HepG2 (cell line): ENCODE data around the gene DIPK1C. TPM values are rescaled to one million over a fixed set of nuclear protein-coding genes. Genes with fewer than 3 reads are reported as not detected.

Experiments used
- ATAC-seq: fragments of 200-7000 bp; cut with Tn5 transposase; 3 replicates; pipeline ENCODE4 v1.9.1; 2020; ENCODE audit warnings: mild to moderate bottlenecking, moderate library complexity
- BruUV-seq: library from RNA; stranded (reverse); fragments of 400-500 nt; replicated peaks from 2 replicates; lab custom pipeline; 2021; lab: Mats Ljungman, UMichigan
- CTCF ChIA-PET: fragments of 300-600 bp; formaldehyde crosslinking; extraction: SDS; loops from one replicate; lab custom pipeline; 2021; ENCODE audit warnings: low total read pairs, inconsistent platforms, low intra/inter-chr PET ratio; lab: Yijun Ruan, JAX
- POLR2A ChIA-PET: fragments of 350-600 bp; sonication (Branson Sonifier 250); formaldehyde crosslinking; loops from one replicate; lab custom pipeline; 2020; ENCODE audit warnings: antibody characterized with exemption, inconsistent platforms; lab: Yijun Ruan, JAX
- DNase-seq: peaks from one replicate; pipeline ENCODE4 v3.0.0-alpha.2; 2015; ENCODE audit warnings: low spot score
- FAIRE-seq: peaks from 3 replicates; lab custom pipeline; 2011; peaks lifted over from hg19 to GRCh38; lab: Jason Lieb, UNC
- H2AFZ ChIP-seq: one replicate; pipeline ENCODE4 v1.6.1; 2011; ENCODE audit warnings: low read length, inconsistent platforms
- H3K27ac ChIP-seq: fragments of 300-600 bp; 3 replicates; pipeline ENCODE4 v1.8.0; 2011; ENCODE audit warnings: mixed run types, mild to moderate bottlenecking, mixed read lengths, low read length, inconsistent platforms; ENCODE audit not compliant: insufficient read depth; ENCODE audit errors: extremely low read length
- H3K27me3 ChIP-seq, 2 experiments: fragments of 200-600 bp in 1 of 2; 2 replicates in 1 of 2; 3 replicates in 1 of 2; pipeline versions ENCODE4 v1.6.0 to v1.8.0; 2011; ENCODE audit warnings: low read length in 2 of 2, mild to moderate bottlenecking in 2 of 2, moderate library complexity in 2 of 2, inconsistent platforms in 1 of 2; ENCODE audit not compliant: insufficient read depth in 2 of 2, control insufficient read depth in 1 of 2
- H3K36me3 ChIP-seq, 2 experiments: fragments of 200-600 bp in 1 of 2; replicated peaks in 1 of 2; 2 replicates in 1 of 2; 3 replicates in 1 of 2; pipeline versions ENCODE4 v1.5.1 to v1.8.0; 2011; ENCODE audit warnings: low read length in 2 of 2, inconsistent platforms in 1 of 2; ENCODE audit not compliant: insufficient read depth in 2 of 2, control insufficient read depth in 1 of 2
- H3K4me1 ChIP-seq: 2 replicates; pipeline ENCODE4 v1.5.1; 2012; ENCODE audit warnings: low read length, inconsistent platforms; ENCODE audit not compliant: insufficient read depth
- H3K4me2 ChIP-seq: 2 replicates; pipeline ENCODE4 v1.6.0; 2011; ENCODE audit warnings: low read depth, low read length, inconsistent platforms
- H3K4me3 ChIP-seq, 3 experiments: fragments of 200-600 bp in 1 of 3; sonication (generic), shearing (Covaris generic) in 1 of 3; replicated peaks in 1 of 3; 2 replicates each; pipeline ENCODE4 v1.5.1; 2011 to 2016; ENCODE audit warnings: low read length in 3 of 3, inconsistent platforms in 2 of 3, low read depth in 2 of 3, mild to moderate bottlenecking in 2 of 3, control low read depth in 1 of 3, mixed read lengths in 1 of 3; ENCODE audit not compliant: insufficient read depth in 1 of 3
- H3K79me2 ChIP-seq: one replicate; pipeline ENCODE4 v1.6.1; 2011; ENCODE audit warnings: low read length, inconsistent platforms; ENCODE audit not compliant: insufficient read depth
- H3K9ac ChIP-seq: 2 replicates; pipeline ENCODE4 v1.6.0; 2011; ENCODE audit warnings: mild to moderate bottlenecking, low read depth, low read length, inconsistent platforms; ENCODE audit not compliant: insufficient read depth
- H3K9me3 ChIP-seq: 2 replicates; pipeline ENCODE4 v1.5.1; 2012; ENCODE audit warnings: mild to moderate bottlenecking, low read length
- H4K20me1 ChIP-seq: 2 replicates; pipeline ENCODE4 v1.6.0; 2011; ENCODE audit warnings: inconsistent platforms, mild to moderate bottlenecking, low read length, moderate library complexity; ENCODE audit not compliant: insufficient read depth
- EEA1 ChIP-seq: sonication (generic); formaldehyde crosslinking; IDR thresholded peaks from 2 replicates; pipeline ENCODE4 v1.5.1; 2020; ENCODE audit warnings: mild to moderate bottlenecking, missing genetic modification reagents, borderline replicate concordance
- FOXO1 ChIP-seq: sonication (generic); formaldehyde crosslinking; IDR thresholded peaks from 2 replicates; pipeline ENCODE4 v1.4.0; 2020; ENCODE audit warnings: missing genetic modification reagents
- HMG20B ChIP-seq: conservative IDR thresholded peaks from 2 replicates; pipeline ENCODE4 v1.6.1; 2016; ENCODE audit warnings: missing genetic modification reagents, missing compliant biosample characterization
- HNRNPK ChIP-seq: fragments of 200-400 bp; formaldehyde crosslinking; IDR thresholded peaks from 2 replicates; pipeline ENCODE4 v1.6.1; 2018; ENCODE audit warnings: low read length, low read depth, moderate library complexity, mild to moderate bottlenecking; ENCODE audit not compliant: poor library complexity, severe bottlenecking
- JUN ChIP-seq: sonication (generic); formaldehyde crosslinking; IDR thresholded peaks from 2 replicates; pipeline ENCODE4 v1.4.0; 2020; ENCODE audit warnings: mild to moderate bottlenecking, missing genetic modification reagents
- KLF15 ChIP-seq: sonication (generic); formaldehyde crosslinking; IDR thresholded peaks from 2 replicates; pipeline ENCODE4 v1.8.1; 2023; ENCODE audit warnings: borderline replicate concordance, mild to moderate bottlenecking, inconsistent platforms, missing genetic modification reagents, mixed read lengths
- PHF21A ChIP-seq: sonication (generic); formaldehyde crosslinking; IDR thresholded peaks from 2 replicates; pipeline ENCODE4 v1.5.0; 2020; ENCODE audit warnings: mild to moderate bottlenecking, missing genetic modification reagents
- PTBP1 ChIP-seq: fragments of 200-400 bp; formaldehyde crosslinking; IDR thresholded peaks from 2 replicates; pipeline ENCODE4 v1.6.1; 2018; ENCODE audit warnings: low read length, low read depth; ENCODE audit not compliant: poor library complexity, severe bottlenecking
- SMARCE1 ChIP-seq: fragments of 450-650 bp; IDR thresholded peaks from 2 replicates; pipeline ENCODE4 v1.6.1; 2017; ENCODE audit warnings: borderline replicate concordance
- ZNF512 ChIP-seq: sonication (generic); formaldehyde crosslinking; IDR thresholded peaks from 2 replicates; pipeline ENCODE4 v1.4.0; 2020; ENCODE audit warnings: mild to moderate bottlenecking, missing genetic modification reagents
- ZNF546 ChIP-seq: sonication (generic); formaldehyde crosslinking; conservative IDR thresholded peaks from 2 replicates; pipeline ENCODE4 v1.8.1; 2023; ENCODE audit warnings: mild to moderate bottlenecking, missing genetic modification reagents
- ZNF660 ChIP-seq: sonication (generic); formaldehyde crosslinking; IDR thresholded peaks from 2 replicates; pipeline ENCODE4 v1.5.1; 2020; ENCODE audit warnings: mild to moderate bottlenecking, low read depth, missing genetic modification reagents, borderline replicate concordance
- ZNF790 ChIP-seq: sonication (generic); formaldehyde crosslinking; IDR thresholded peaks from 2 replicates; pipeline ENCODE4 v1.8.0; 2022; ENCODE audit warnings: missing genetic modification reagents, mild to moderate bottlenecking, borderline replicate concordance
- WGBS: methylation state at CpG from one replicate; pipeline ENCODE4 v1.1.6; 2017; ENCODE audit warnings: low lambda C conversion rate; 5-methylcytosine and 5-hydroxymethylcytosine counted together
- in situ Hi-C: cut with HindIII; loops from 2 replicates; pipeline ENCODE4 v1.10.0; 2017; ENCODE audit warnings: low pct_unique_long_range_greater_than_20kb; ENCODE audit not compliant: extremely low pct_ligation_motif_present
- intact Hi-C: fragments of 100-400 bp; cut with micrococcal nuclease; formaldehyde crosslinking; loops from one replicate; pipeline ENCODE4 v1.10.0; 2022; ENCODE audit not compliant: unreplicated experiment
- polyA plus RNA-seq, 8 experiments: library from polyadenylated mRNA; depleted of rRNA in 3 of 8; stranded (reverse) in 7 of 8; unstranded in 1 of 8; fragments of >200 nt; fragmentation: Illumina TruSeq in 4 of 8; extraction: Trizol in 4 of 8; gene quantifications; 2 replicates each; pipeline versions ENCODE4 v1.2.1 to v1.2.3, GENCODE V29; 2011 to 2016; ENCODE audit warnings: low read depth in 4 of 8, missing spikeins in 1 of 8, mixed read lengths in 1 of 8; ENCODE audit not compliant: insufficient read depth in 1 of 8
- total RNA-seq, 5 experiments: library from RNA; depleted of rRNA; stranded (reverse); fragments of >200 nt; fragmentation: Illumina TruSeq; extraction: Trizol; gene quantifications; 2 replicates each; pipeline ENCODE4 v1.2.3, GENCODE V29; 2016; ENCODE audit warnings: low read depth in 1 of 5

Gene DIPK1C
- total and polyA plus RNA-seq, 2 of the 13 experiments (the other 11 are each of a cell fraction or from before 2014, with no cell fraction given): 1.8 TPM; not detected in 1

GRCh38 chr18:74489676-74490075, 32.6 kb upstream of the DIPK1C start:
- no peak overlapping the region for H3K27ac ChIP-seq
- ChIA-PET CTCF (no interaction called here), POLR2A (no interaction called here)
- H3K27me3 ChIP-seq: peaks cover 1 to 2% of the 10 kb centered on the region in 2 experiments; a peak in 2 of 5 replicates
- peaks cover 11% of the 10 kb centered on the region for H3K9me3 ChIP-seq
- DNase-seq: no peak
- H3K79me2 ChIP-seq: no peaks in the 10 kb centered on the region
- 29% methylated on average over 7 of the region's 7 CpGs for WGBS
- H3K4me1 ChIP-seq: peaks cover 22% of the 10 kb centered on the region
- no peaks in the 10 kb centered on the region for H3K36me3 ChIP-seq
- no peak for FAIRE-seq
- in situ Hi-C loops: loop anchor here (5.0 to 25.0 kb wide), 2 partner anchors 122 to 302 kb away; no protein-coding TSS in a partner anchor
- H3K4me2 ChIP-seq: no peak overlapping the region
- ATAC-seq: no peak
- intact Hi-C loops: no loop called here
- no peak overlapping the region for H3K9ac ChIP-seq
- no peak overlapping the region for H3K4me3 ChIP-seq
- BruUV-seq: no TSS peak
- no peak overlapping the region for H2AFZ ChIP-seq
- TF ChIP-seq HMG20B (no peak), ZNF512 (no peak), ZNF660 (CRISPR knock-in tag) (no peak), FOXO1 (CRISPR knock-in tag) (no peak), ZNF790 (CRISPR knock-in tag) (no peak)
- TF ChIP-seq, all 625 proteins: peak for 0
- H4K20me1 ChIP-seq: no peaks in the 10 kb centered on the region

GRCh38 chr18:74488864-74489263, 31.8 kb upstream of the DIPK1C start:
- no TSS peak for BruUV-seq
- FAIRE-seq (no peak), DNase-seq (no peak), ATAC-seq (no peak)
- 62% methylated on average over 8 of the region's 8 CpGs for WGBS
- Histone ChIP-seq H3K36me3 (no peaks in the 10 kb centered on the region), H3K4me2 (no peak overlapping the region), H4K20me1 (no peaks in the 10 kb centered on the region), H3K4me3 (no peak overlapping the region), H3K4me1 (peaks cover 24% of the 10 kb centered on the region), H3K27ac (no peak overlapping the region), H3K9me3 (peaks cover 11% of the 10 kb centered on the region), H3K79me2 (no peaks in the 10 kb centered on the region), H3K9ac (no peak overlapping the region), H3K27me3 (peaks cover 1 to 2% of the 10 kb centered on the region in 2 experiments; a peak in 2 of 5 replicates), H2AFZ (no peak overlapping the region)
- intact Hi-C loops: no loop called here
- ChIA-PET POLR2A (no interaction called here), CTCF (no interaction called here)
- in situ Hi-C loops: loop anchor here (5.0 to 25.0 kb wide), 2 partner anchors 122 to 302 kb away; no protein-coding TSS in a partner anchor
- TF ChIP-seq SMARCE1: no peak
- no peak for TF ChIP-seq PTBP1
- no peak for TF ChIP-seq HNRNPK
- no peak for TF ChIP-seq JUN (CRISPR knock-in tag)
- TF ChIP-seq ZNF546 (CRISPR knock-in tag): no peak
- no peak for TF ChIP-seq PHF21A (CRISPR knock-in tag)
- TF ChIP-seq KLF15: no peak
- no peak for TF ChIP-seq EEA1 (CRISPR knock-in tag)
